WI38 (cell line): ENCODE results near the gene CFAP58.

Experiments
- H3K4me3 ChIP-seq: 2 replicates; pipeline ENCODE4 v1.5.1; 2011; ENCODE audit warnings: low read depth, mild to moderate bottlenecking, control low read depth, low read length
- TF ChIP-seq, protein P1 (sequence below): IDR thresholded peaks from 2 replicates; pipeline ENCODE4 v1.5.1; 2012; ENCODE audit warnings: low read depth, mild to moderate bottlenecking, control low read depth, low read length

Gene CFAP58

DNA sequence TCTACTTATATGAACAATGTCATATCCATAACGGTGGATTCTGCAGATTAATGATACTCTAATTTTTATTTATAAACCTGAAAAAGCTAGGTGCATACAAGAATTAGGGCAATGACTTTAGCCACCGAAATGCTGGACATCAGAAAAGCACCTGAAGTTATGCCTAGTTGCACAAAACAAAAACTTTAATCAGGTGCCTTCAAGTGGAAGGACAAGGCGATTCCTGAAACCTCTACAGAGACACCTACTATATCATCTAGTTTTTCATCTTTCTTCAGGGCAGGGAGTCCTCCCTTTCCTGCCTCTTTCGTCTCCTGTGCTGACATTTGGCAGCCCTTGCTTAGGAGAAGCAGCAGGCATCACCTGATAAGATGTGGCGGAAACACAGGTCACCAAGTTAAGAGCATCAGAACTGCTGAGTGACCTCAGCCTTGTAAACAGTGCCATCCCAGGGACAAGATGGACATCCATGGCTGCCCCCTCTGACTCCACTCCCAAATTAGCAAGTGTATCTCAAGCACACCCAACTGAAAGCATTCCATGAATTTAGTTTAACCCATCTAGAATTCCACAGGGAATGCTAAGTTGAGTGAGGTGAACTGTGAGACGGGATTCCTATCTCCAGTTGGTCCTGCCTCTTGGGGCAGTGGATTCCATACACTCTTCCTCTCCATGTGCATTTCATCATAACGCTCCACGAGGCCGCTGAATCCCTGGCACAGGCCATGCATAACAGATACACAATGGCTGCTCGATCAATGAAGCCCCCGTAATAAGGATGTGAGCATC lies 21.2 kb upstream of the CFAP58 start:
- TF ChIP-seq, protein P1, sequence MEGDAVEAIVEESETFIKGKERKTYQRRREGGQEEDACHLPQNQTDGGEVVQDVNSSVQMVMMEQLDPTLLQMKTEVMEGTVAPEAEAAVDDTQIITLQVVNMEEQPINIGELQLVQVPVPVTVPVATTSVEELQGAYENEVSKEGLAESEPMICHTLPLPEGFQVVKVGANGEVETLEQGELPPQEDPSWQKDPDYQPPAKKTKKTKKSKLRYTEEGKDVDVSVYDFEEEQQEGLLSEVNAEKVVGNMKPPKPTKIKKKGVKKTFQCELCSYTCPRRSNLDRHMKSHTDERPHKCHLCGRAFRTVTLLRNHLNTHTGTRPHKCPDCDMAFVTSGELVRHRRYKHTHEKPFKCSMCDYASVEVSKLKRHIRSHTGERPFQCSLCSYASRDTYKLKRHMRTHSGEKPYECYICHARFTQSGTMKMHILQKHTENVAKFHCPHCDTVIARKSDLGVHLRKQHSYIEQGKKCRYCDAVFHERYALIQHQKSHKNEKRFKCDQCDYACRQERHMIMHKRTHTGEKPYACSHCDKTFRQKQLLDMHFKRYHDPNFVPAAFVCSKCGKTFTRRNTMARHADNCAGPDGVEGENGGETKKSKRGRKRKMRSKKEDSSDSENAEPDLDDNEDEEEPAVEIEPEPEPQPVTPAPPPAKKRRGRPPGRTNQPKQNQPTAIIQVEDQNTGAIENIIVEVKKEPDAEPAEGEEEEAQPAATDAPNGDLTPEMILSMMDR: no peak
- no peak overlapping the region for H3K4me3 ChIP-seq

- TF ChIP-seq, protein P1: no peak
- no peak overlapping the region for H3K4me3 ChIP-seq
These were observed 20.5 kb upstream of the CFAP58 start for GRCh38 chr10:104333032-104333727.

- no peak overlapping the region for H3K4me3 ChIP-seq
- TF ChIP-seq, protein P1: no peak
These were observed 19.8 kb upstream of the CFAP58 start for GRCh38 chr10:104333728-104334373.

DNA sequence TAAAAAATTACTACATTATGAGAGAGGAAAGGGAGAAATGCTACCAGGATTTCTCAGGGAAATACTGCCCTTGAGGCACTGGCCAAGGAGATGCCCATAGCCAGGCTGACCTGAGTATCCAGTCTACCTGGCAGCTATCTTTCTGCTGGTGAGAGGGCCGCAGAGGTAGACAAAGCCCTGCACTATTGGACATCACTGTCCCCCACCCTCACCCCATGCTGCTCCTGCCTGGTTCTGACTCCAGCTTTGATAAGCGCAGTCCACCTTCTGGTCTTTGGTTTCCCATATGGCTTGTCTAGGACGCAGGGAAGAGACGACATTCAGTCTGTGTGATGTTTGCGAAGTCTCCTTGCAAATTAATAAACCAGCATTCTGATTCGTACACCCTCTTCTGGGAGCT lies 19.1 kb upstream of the CFAP58 start:
- H3K4me3 ChIP-seq: no peak overlapping the region
- TF ChIP-seq, protein P1: no peak

- TF ChIP-seq, protein P1: no peak
- H3K4me3 ChIP-seq: no peak overlapping the region
These were observed 18.5 kb upstream of the CFAP58 start for GRCh38 chr10:104334965-104335650.

- TF ChIP-seq, protein P1: no peak
These were observed 16.7 kb upstream of the CFAP58 start for GRCh38 chr10:104336821-104337467.

More at GRCh38 chr10:104336821-104337467, 16.7 kb upstream of the CFAP58 start:
- peak overlapping the region; percentile 70 for H3K4me3 ChIP-seq
